SK-N-SH treated with all-trans-retinoic acid at 6 μM for 48 hours (cell line): Measurements from ENCODE around the gene PRKCQ.

Experiments used
- ATAC-seq: fragments of 200-7000 bp; cut with Tn5 transposase; 3 replicates; pipeline ENCODE4 v1.9.1; 2020; ENCODE audit warnings: mild to moderate bottlenecking, moderate library complexity
- ARNTL ChIP-seq: fragments of 450-650 bp; formaldehyde crosslinking; IDR thresholded peaks from 2 replicates; pipeline ENCODE4 v1.5.0; 2020; ENCODE audit warnings: low read depth, mild to moderate bottlenecking, moderate library complexity, borderline replicate concordance
- BACH2 ChIP-seq: fragments of 250-450 bp; sonication (Bioruptor Pico); IDR thresholded peaks from 2 replicates; pipeline ENCODE4 v1.9.0; 2021; ENCODE audit warnings: mild to moderate bottlenecking, borderline replicate concordance
- CREB5 ChIP-seq: fragments of 250-450 bp; sonication (Bioruptor Pico); IDR thresholded peaks from 2 replicates; pipeline ENCODE4 v1.5.1; 2020; ENCODE audit warnings: low read depth, mild to moderate bottlenecking, moderate library complexity
- CSDC2 ChIP-seq: fragments of 250-450 bp; sonication (Bioruptor Pico); IDR thresholded peaks from 2 replicates; pipeline ENCODE4 v1.5.0; 2020; ENCODE audit warnings: mild to moderate bottlenecking, moderate library complexity
- CSRNP3 ChIP-seq: fragments of 250-450 bp; sonication (Bioruptor Pico); IDR thresholded peaks from 2 replicates; pipeline ENCODE4 v1.5.1; 2021; ENCODE audit warnings: mild to moderate bottlenecking, moderate library complexity
- ESRRG ChIP-seq: fragments of 250-450 bp; sonication (Bioruptor Pico); IDR thresholded peaks from 2 replicates; pipeline ENCODE4 v1.6.1; 2021; ENCODE audit warnings: mild to moderate bottlenecking
- GLIS3 ChIP-seq: fragments of 250-450 bp; sonication (Bioruptor Pico); IDR thresholded peaks from 2 replicates; pipeline ENCODE4 v1.5.0; 2020; ENCODE audit warnings: mild to moderate bottlenecking, moderate library complexity
- ISL1 ChIP-seq: fragments of 250-450 bp; sonication (Bioruptor Pico); IDR thresholded peaks from 2 replicates; pipeline ENCODE4 v2.1.2; 2022; ENCODE audit warnings: mild to moderate bottlenecking, moderate library complexity
- PATZ1 ChIP-seq: fragments of 250-450 bp; sonication (Bioruptor Pico); IDR thresholded peaks from 2 replicates; pipeline ENCODE4 v1.8.0; 2020; ENCODE audit warnings: mild to moderate bottlenecking, moderate library complexity, borderline replicate concordance
- POU6F1 ChIP-seq: fragments of 250-450 bp; sonication (Bioruptor Pico); IDR thresholded peaks from 2 replicates; pipeline ENCODE4 v1.8.0; 2021; ENCODE audit warnings: low read depth, mild to moderate bottlenecking, moderate library complexity, borderline replicate concordance
- PPARA ChIP-seq: fragments of 250-450 bp; sonication (Bioruptor Pico); IDR thresholded peaks from 2 replicates; pipeline ENCODE4 v1.5.0; 2020; ENCODE audit warnings: mild to moderate bottlenecking, borderline replicate concordance
- RARB ChIP-seq: fragments of 250-450 bp; sonication (Bioruptor Pico); IDR thresholded peaks from 2 replicates; pipeline ENCODE4 v1.8.0; 2021; ENCODE audit warnings: mild to moderate bottlenecking, moderate library complexity
- SNAI2 ChIP-seq: fragments of 250-450 bp; sonication (Bioruptor Pico); IDR thresholded peaks from 2 replicates; pipeline ENCODE4 v1.5.0; 2020; ENCODE audit warnings: mild to moderate bottlenecking, moderate library complexity
- TCF4 ChIP-seq: fragments of 250-450 bp; sonication (Bioruptor Pico); IDR thresholded peaks from 2 replicates; pipeline ENCODE4 v1.8.0; 2021; ENCODE audit warnings: mild to moderate bottlenecking, moderate library complexity, borderline replicate concordance
- TOX ChIP-seq: fragments of 250-450 bp; sonication (Bioruptor Pico); IDR thresholded peaks from 2 replicates; pipeline ENCODE4 v1.8.0; 2021; ENCODE audit warnings: mild to moderate bottlenecking, moderate library complexity, borderline replicate concordance
- TSHZ2 ChIP-seq: fragments of 250-450 bp; sonication (Bioruptor Pico); IDR thresholded peaks from 2 replicates; pipeline ENCODE4 v1.5.0; 2020; ENCODE audit warnings: mild to moderate bottlenecking, moderate library complexity
- ZC3H10 ChIP-seq: fragments of 250-450 bp; sonication (Bioruptor Pico); IDR thresholded peaks from 2 replicates; pipeline ENCODE4 v1.5.1; 2021; ENCODE audit warnings: mild to moderate bottlenecking, moderate library complexity
- ZFP30 ChIP-seq: fragments of 450-650 bp; formaldehyde crosslinking; IDR thresholded peaks from 2 replicates; pipeline ENCODE4 v1.5.0; 2022; ENCODE audit warnings: mild to moderate bottlenecking, moderate library complexity
- ZNF565 ChIP-seq: fragments of 450-650 bp; formaldehyde crosslinking; conservative IDR thresholded peaks from 2 replicates; pipeline ENCODE4 v1.5.0; 2020; ENCODE audit warnings: low read depth, mild to moderate bottlenecking, moderate library complexity

The PRKCQ gene

GRCh38 chr10:6406220-6407033, 173.6 kb downstream of the PRKCQ start:
- 0 out of 3 replicates have a peak, but pooled peaks have one; percentile 16 for ATAC-seq
- TF ChIP-seq ISL1 (no peak), TOX (CRISPR knock-in tag) (no peak), CREB5 (CRISPR knock-in tag) (no peak), SNAI2 (no peak), GLIS3 (CRISPR knock-in tag) (no peak), ZNF565 (no peak), CSDC2 (CRISPR knock-in tag) (no peak), RARB (no peak), PPARA (CRISPR knock-in tag) (no peak), TCF4 (CRISPR knock-in tag) (no peak), POU6F1 (CRISPR knock-in tag) (no peak), ZC3H10 (CRISPR knock-in tag) (no peak), CSRNP3 (no peak), BACH2 (CRISPR knock-in tag) (no peak), ESRRG (CRISPR knock-in tag) (no peak), ARNTL (no peak), PATZ1 (CRISPR knock-in tag) (no peak)

- TF ChIP-seq POU6F1 (CRISPR knock-in tag) (no peak), PATZ1 (CRISPR knock-in tag) (no peak), CSRNP3 (no peak), CSDC2 (CRISPR knock-in tag) (no peak), ISL1 (no peak), BACH2 (CRISPR knock-in tag) (no peak), TCF4 (CRISPR knock-in tag) (no peak), GLIS3 (CRISPR knock-in tag) (no peak), TSHZ2 (no peak), ZC3H10 (CRISPR knock-in tag) (no peak), PPARA (CRISPR knock-in tag) (no peak), ZFP30 (CRISPR knock-in tag) (no peak), RARB (no peak), ESRRG (CRISPR knock-in tag) (no peak), ZNF565 (no peak), TOX (CRISPR knock-in tag) (no peak)
- no peak for ATAC-seq
Observed at GRCh38 chr10:6405713-6406112, 174.4 kb downstream of the PRKCQ start.
